Lower leg skin (tissue), 3 donors: ENCODE measurements around the gene XYLT1.

Experiments
- POLR2A ChIP-seq, 2 donors: fragments of 450-650 bp; IDR thresholded peaks; one replicate each; pipeline ENCODE4 v1.6.1; 2016 to 2017; ENCODE audit warnings: antibody characterized with exemption in 2 of 2, mild to moderate bottlenecking in 1 of 2, moderate library complexity in 1 of 2
- TF ChIP-seq, protein P1 (sequence below), 3 donors: fragments of 450-650 bp; IDR thresholded peaks; one replicate each; pipeline ENCODE4 v1.5.1; 2016; ENCODE audit warnings: antibody characterized with exemption in 3 of 3, mild to moderate bottlenecking in 3 of 3, moderate library complexity in 2 of 3

DNA sequence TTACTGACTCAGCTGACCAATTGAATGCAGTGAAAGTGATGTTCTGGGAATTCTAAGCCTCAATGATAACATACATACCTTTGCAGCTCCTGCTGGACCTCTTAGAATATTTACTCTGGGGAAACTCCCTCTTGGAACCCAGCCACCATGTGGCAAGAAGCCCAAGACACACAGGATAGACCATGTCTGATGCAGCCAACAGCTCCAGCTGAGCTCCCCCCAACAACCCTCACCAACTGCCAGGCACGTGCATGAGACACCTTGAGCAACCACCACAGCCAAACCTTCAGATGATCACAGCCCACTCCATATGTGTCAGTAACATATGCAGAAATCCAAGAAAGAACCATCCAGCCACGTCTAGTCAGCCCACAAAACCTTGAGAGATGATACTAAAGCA is 53.0 kb downstream of the XYLT1 start:
- TF ChIP-seq POLR2A (IDR thresholded peaks at IDR 0.05) = no peak
- TF ChIP-seq, protein P1, sequence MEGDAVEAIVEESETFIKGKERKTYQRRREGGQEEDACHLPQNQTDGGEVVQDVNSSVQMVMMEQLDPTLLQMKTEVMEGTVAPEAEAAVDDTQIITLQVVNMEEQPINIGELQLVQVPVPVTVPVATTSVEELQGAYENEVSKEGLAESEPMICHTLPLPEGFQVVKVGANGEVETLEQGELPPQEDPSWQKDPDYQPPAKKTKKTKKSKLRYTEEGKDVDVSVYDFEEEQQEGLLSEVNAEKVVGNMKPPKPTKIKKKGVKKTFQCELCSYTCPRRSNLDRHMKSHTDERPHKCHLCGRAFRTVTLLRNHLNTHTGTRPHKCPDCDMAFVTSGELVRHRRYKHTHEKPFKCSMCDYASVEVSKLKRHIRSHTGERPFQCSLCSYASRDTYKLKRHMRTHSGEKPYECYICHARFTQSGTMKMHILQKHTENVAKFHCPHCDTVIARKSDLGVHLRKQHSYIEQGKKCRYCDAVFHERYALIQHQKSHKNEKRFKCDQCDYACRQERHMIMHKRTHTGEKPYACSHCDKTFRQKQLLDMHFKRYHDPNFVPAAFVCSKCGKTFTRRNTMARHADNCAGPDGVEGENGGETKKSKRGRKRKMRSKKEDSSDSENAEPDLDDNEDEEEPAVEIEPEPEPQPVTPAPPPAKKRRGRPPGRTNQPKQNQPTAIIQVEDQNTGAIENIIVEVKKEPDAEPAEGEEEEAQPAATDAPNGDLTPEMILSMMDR (IDR thresholded peaks at IDR 0.05) = no peak
